GM18870 (cell line): ENCODE results near the gene SNX6.
"Not testable (repeated sequence)": the region's sequence is repeated elsewhere in the genome, so short reads cannot be mapped to it uniquely, and the experiment has no call there.

Source experiments
- ATAC-seq: cut with Tn5 transposase; IDR thresholded peaks from one replicate; pipeline ENCODE4 v1.9.1; 2021; ENCODE audit warnings: moderate library complexity; ENCODE audit not compliant: unreplicated experiment

Gene SNX6

GRCh38 chr14:34569750-34570149 lies 60.2 kb downstream of the SNX6 start:
- no peak for ATAC-seq

GRCh38 chr14:34568803-34569202 lies 61.1 kb downstream of the SNX6 start:
- no peak for ATAC-seq

GRCh38 chr14:34562776-34563150 lies 67.2 kb downstream of the SNX6 start:
- no peak for ATAC-seq

- ATAC-seq = not testable (repeated sequence)
These were observed 67.7 kb downstream of the SNX6 start for GRCh38 chr14:34562037-34562775.

GRCh38 chr14:34556498-34556829 lies 73.5 kb downstream of the SNX6 start:
- ATAC-seq = peak; percentile 28

- peak; percentile 66 for ATAC-seq
These were observed 74.1 kb downstream of the SNX6 start for GRCh38 chr14:34555583-34556497.

GRCh38 chr14:34554540-34555250 lies 75.3 kb downstream of the SNX6 start:
- no peak for ATAC-seq

GRCh38 chr14:34549276-34549966 lies 80.5 kb downstream of the SNX6 start:
- ATAC-seq = not testable (repeated sequence)

GRCh38 chr14:34548472-34548981 lies 81.4 kb downstream of the SNX6 start:
- no peak for ATAC-seq

GRCh38 chr14:34547136-34547520 lies 82.8 kb downstream of the SNX6 start:
- ATAC-seq = peak; percentile 33

GRCh38 chr14:34546272-34547135 lies 83.4 kb downstream of the SNX6 start:
- ATAC-seq = peak; percentile 75

- not testable (repeated sequence) for ATAC-seq
These were observed 89.5 kb downstream of the SNX6 start for GRCh38 chr14:34540181-34541059.

- peak; percentile 96 for ATAC-seq
These were observed 90.4 kb downstream of the SNX6 start, which contains the start of gene EAPP for GRCh38 chr14:34539407-34540180. Gene EAPP, minus strand, starts transcription at chr14:34539701. Its CDS starts 73 bp downstream, at chr14:34539628.

- ATAC-seq = peak; percentile 14
These were observed 91.0 kb downstream of the SNX6 start for GRCh38 chr14:34538871-34539406.

GRCh38 chr14:34538096-34538495 lies 91.9 kb downstream of the SNX6 start:
- not testable (repeated sequence) for ATAC-seq

- ATAC-seq = no peak
These were observed 92.3 kb downstream of the SNX6 start for GRCh38 chr14:34537677-34538009.

- ATAC-seq = no peak
These were observed 92.8 kb downstream of the SNX6 start for GRCh38 chr14:34536951-34537676.
